GM19023 (cell line): Measurements from ENCODE around the gene TNPO1.

Source experiments
- ATAC-seq: cut with Tn5 transposase; IDR thresholded peaks from one replicate; pipeline ENCODE4 v1.9.1; 2021; ENCODE audit warnings: mild to moderate bottlenecking, moderate library complexity; ENCODE audit not compliant: unreplicated experiment

Gene TNPO1

GRCh38 chr5:72817671-72818266, 1.3 kb downstream of the TNPO1 start:
- ATAC-seq, result no peak

GRCh38 chr5:72818866-72819534, 2.5 kb downstream of the TNPO1 start:
- no peak for ATAC-seq

DNA sequence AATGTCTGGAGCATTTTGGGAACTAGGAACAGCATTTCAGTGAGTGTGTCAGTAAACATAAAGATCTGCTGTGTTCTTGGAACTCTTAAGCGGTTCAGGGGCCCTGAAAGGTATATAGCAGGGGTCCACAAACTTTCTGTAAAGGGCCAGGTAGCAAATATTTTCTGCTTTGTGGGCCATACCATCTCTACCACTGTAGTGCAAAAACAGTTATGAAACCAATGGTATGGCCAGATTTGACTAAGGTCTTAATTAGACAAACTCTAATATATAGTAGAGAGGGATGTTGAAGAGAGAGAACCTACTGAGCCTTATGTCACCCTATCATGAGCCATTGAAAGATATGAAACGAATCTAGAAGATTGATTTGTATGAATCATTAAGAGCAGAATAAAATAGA, 5.3 kb downstream of the TNPO1 start:
- no peak for ATAC-seq

- no peak for ATAC-seq
Observed at GRCh38 chr5:72822944-72823343, 6.5 kb downstream of the TNPO1 start.

- no peak for ATAC-seq
Observed at GRCh38 chr5:72829707-72830106, 13.2 kb downstream of the TNPO1 start.

GRCh38 chr5:72830362-72830761, 13.9 kb downstream of the TNPO1 start:
- ATAC-seq, result no peak

- ATAC-seq, result no peak
Observed at GRCh38 chr5:72831685-72832084, 15.2 kb downstream of the TNPO1 start.

DNA sequence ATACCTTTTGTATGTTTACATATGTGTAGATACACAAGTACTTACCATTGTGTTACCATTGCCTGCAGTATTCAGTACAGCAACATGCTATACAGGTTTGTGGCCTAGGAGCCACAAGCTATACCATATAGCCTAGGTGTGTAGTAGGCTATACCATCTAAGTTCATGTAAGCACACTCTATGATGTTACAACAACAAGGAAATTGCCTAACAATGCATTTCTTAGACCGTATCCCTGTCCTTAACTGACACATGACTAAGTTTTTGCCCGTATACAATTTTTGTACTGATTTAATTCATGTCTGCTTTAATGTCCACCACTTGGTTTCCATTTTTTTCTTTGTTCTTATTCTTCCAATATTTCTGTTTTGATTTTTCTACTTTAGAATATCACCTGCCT, 18.5 kb downstream of the TNPO1 start:
- no peak for ATAC-seq

GRCh38 chr5:72835633-72836032, 19.2 kb downstream of the TNPO1 start:
- ATAC-seq, result no peak

GRCh38 chr5:72836810-72837209, 20.3 kb downstream of the TNPO1 start:
- no peak for ATAC-seq

- no peak for ATAC-seq
Observed at GRCh38 chr5:72837524-72838096, 21.1 kb downstream of the TNPO1 start.

- no peak for ATAC-seq
Observed at GRCh38 chr5:72840041-72840440, 23.6 kb downstream of the TNPO1 start.

DNA sequence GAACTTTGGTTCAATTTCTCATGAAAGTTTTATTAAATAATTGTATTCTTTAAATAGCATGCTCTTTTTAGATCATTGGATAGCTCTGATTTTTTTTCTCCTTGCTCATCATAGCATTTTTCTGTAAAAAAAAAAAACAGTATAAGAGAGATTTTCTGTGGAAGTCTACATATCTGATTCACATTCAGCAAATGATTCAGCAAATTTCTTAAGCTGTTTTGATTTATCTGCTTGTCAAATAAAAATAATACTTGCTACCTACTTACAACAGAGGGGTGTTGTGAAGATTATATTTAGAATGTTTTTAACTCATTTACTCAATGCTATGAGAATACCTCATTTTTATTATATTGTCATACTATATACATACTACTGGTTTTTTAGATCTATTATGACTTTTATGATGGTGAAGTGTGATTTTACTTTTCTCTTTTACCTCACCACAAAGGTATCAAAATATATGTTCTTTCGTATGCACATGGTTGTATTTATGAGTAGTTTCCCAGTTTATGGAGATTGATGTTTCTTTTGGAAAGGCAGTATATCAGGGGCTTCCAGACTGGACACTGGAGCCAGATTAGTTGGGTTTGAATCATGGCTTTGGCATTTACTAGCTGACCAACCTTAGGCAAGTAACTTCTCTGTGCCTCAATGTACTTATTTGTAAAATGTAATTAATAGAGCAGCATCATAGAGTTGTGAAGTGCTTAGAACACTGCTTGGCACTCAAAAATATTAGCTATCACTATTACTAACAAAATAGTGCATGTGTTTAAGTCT, 25.5 kb downstream of the TNPO1 start:
- ATAC-seq, result no peak

DNA sequence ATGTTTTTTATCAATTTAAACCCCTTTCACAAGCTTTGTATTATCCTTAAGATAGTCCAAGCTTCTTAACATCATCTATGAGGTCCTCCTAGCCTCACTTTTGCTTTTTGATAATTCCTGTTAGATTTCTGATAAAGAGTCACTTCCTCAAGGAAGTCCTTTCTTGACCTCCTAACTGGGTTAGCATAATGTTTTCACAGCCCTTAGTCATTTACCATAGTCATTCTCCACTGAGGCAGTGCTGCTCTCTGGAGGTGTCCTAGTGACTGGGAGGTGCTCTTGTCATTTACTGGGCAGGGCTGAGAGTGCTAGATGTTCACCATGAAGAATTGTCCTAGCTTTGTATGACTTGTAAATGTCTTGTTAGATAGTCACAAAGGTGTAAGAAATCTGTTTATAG, 26.4 kb downstream of the TNPO1 start:
- ATAC-seq, result no peak

GRCh38 chr5:72844218-72844603, 27.8 kb downstream of the TNPO1 start:
- no peak for ATAC-seq

DNA sequence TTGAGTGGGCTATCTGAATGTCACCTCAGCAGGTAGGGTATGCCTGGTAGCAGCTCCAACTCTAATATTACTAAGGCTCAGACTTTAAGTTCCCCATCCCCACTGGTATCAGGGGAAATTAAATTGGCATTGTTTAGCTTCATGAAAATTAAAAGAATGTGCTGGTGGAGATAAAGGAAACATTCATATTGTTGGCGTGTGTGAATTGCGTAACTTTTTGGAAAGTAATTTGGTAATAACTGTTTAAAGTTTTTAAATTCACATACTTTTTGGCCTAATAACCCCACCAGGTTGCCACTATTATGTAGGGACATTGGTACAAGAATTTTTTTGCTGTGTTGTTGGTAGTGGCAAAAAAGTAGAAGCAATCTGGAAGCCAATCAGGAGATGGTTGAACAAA, 29.4 kb downstream of the TNPO1 start:
- ATAC-seq, result no peak

DNA sequence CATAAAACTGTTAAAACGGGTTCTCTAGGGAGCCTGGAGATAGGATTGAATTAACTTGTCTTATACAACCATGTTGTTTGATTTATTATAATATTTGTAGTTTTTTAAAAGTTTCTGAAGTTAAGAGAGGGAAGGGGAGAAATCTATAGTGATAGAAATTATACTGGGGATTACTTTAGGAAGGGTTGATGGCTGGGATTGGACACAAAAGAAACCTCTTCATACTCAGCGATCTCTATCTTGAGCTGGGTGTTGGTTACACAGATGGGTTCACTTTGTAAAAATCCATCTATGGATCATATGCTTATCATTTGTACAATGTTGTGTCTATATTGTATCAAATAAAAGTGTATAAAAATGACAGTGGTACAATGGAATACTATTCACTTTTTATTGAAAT, 30.0 kb downstream of the TNPO1 start:
- no peak for ATAC-seq

- no peak for ATAC-seq
Observed at GRCh38 chr5:72847439-72847838, 31.0 kb downstream of the TNPO1 start.

- peak; percentile 87 for ATAC-seq
Observed at GRCh38 chr5:72847989-72848473, 31.6 kb downstream of the TNPO1 start.

DNA sequence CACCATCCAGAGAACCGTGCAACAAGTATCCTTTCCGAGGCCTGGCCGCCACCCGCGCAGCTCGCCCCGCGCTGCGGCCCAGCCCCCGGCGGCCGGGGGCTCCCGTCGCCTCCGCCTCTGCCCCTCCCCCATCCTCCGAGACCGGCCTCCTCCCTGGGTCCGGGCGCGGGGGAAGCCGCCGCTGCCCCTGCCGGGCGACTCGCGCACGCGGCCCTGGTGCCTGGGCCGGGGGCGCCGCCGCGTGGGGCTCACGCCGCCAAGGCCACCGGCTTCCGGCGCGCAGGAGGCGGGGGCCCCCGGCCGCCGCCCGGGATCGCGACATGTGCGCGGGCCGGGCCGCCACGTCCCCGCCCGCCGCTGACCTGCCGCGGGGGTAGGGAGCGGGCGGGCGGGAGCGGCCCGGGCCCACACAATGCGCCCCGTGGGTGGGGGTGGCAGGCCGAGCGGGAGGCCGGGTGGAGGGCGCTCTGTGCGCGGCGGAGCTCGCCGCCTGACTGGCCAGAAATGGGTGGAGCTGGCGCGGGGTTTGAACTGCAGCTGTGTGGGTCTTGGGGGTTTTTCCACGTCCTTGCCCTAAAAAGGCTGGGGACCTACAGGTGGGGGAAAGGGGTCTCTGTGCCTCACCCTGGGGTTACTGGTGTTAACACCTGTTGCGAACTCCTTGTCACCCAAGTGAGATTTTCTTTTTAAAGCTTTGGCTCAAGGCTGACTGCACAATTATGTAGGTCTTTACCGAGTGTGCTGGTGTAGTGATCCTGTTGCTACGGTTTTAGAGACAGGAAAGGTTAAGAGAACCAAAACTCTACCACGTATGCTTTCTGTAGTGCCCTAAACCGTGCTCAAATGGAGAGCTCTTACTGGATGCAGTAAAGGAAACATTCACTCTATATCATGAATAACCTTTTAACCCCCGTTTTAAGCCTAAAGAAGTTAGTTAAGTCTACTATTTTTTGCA, 32.3 kb downstream of the TNPO1 start:
- peak; percentile 54 for ATAC-seq

- no peak for ATAC-seq
Observed at GRCh38 chr5:72849546-72849945, 33.1 kb downstream of the TNPO1 start.
